ENCODE results near the gene BMP7. TPM values are rescaled to one million over a fixed set of nuclear protein-coding genes. Genes with fewer than 3 reads are reported as not detected.
"Not testable (repeated sequence)": the region's sequence is repeated elsewhere in the genome, so short reads cannot be mapped to it uniquely, and the experiment has no call there.

The BMP7 gene
- total RNA-seq, 4 donors from 2014 or later, result 34.0 to 113 (median 80.2) TPM

- TF ChIP-seq POLR2A (IDR thresholded peaks at IDR 0.05) (peak in 1 of 2 donors; percentile 40), CTCF (IDR thresholded peaks at IDR 0.05) (peak in 1 of 6 experiments; percentile 1)
- Histone ChIP-seq H3K4me1 (peaks cover 87 to 92% of the 10 kb centered on the region in 2 donors), H3K36me3 (no peaks in the 10 kb centered on the region), H3K27me3 (no peaks in the 10 kb centered on the region), H3K4me3 (replicated peaks in 1 of 3) (no peak overlapping the region), H3K9me3 (no peaks in the 10 kb centered on the region), H3K27ac (peak overlapping the region; percentile 94 to 98 (median 97))
- 27 to 38% methylated on average over 17 of the region's 17 CpGs for WGBS, 2 donors
- peak; percentile 81 to 82 for DNase-seq
- intact Hi-C loops (cut with DNase I), result no loop called here
Measured at GRCh38 chr20:57243480-57244220, 22.8 kb downstream of the BMP7 start.

- WGBS, 2 donors, result 86 to 93% methylated on average over 4 of the region's 4 CpGs
- DNase-seq, result no peak
- peaks cover 76 to 83% of the 10 kb centered on the region in 2 donors for H3K4me1 ChIP-seq
- no peaks in the 10 kb centered on the region for H3K36me3 ChIP-seq
- H3K27ac ChIP-seq, result peak overlapping the region; percentile 94 to 98 (median 97)
- intact Hi-C loops (cut with DNase I), result no loop called here
- H3K9me3 ChIP-seq, result no peaks in the 10 kb centered on the region
- no peak overlapping the region for H3K4me3 ChIP-seq (replicated peaks in 1 of 3)
- H3K27me3 ChIP-seq, result no peaks in the 10 kb centered on the region
- TF ChIP-seq CTCF (IDR thresholded peaks at IDR 0.05), result no peak
- no peak for TF ChIP-seq POLR2A (IDR thresholded peaks at IDR 0.05)
Measured at GRCh38 chr20:57242414-57242813, 24.0 kb downstream of the BMP7 start.

- no peaks in the 10 kb centered on the region for H3K36me3 ChIP-seq
- DNase-seq, result no peak
- intact Hi-C loops (cut with DNase I), result no loop called here
- TF ChIP-seq POLR2A (IDR thresholded peaks at IDR 0.05) (no peak), CTCF (IDR thresholded peaks at IDR 0.05) (no peak)
- 50 to 57% methylated on average over 6 of the region's 6 CpGs for WGBS, 2 donors
- H3K4me1 ChIP-seq, result peaks cover 78 to 83% of the 10 kb centered on the region in 2 donors
- no peaks in the 10 kb centered on the region for H3K27me3 ChIP-seq
- H3K27ac ChIP-seq, result peak overlapping the region; percentile 94 to 98 (median 97)
- H3K9me3 ChIP-seq, result no peaks in the 10 kb centered on the region
- H3K4me3 ChIP-seq (replicated peaks in 1 of 3), result no peak overlapping the region
Measured at GRCh38 chr20:57241363-57241991, 25.0 kb downstream of the BMP7 start.

- no peak overlapping the region for H3K4me3 ChIP-seq (replicated peaks in 1 of 3)
- H3K27me3 ChIP-seq, result no peaks in the 10 kb centered on the region
- no peaks in the 10 kb centered on the region for H3K9me3 ChIP-seq
- no peaks in the 10 kb centered on the region for H3K36me3 ChIP-seq
- peak overlapping the region; percentile 21 to 97 (median 94) for H3K27ac ChIP-seq
- intact Hi-C loops (cut with DNase I), result no loop called here
- peak; percentile 50 to 55 for DNase-seq
- peaks cover 79 to 81% of the 10 kb centered on the region in 2 donors for H3K4me1 ChIP-seq
- TF ChIP-seq CTCF (IDR thresholded peaks at IDR 0.05) (no peak), POLR2A (IDR thresholded peaks at IDR 0.05) (no peak)
- 47 to 58% methylated on average over 8 of the region's 8 CpGs for WGBS, 2 donors
Measured at GRCh38 chr20:57240581-57241362, 25.7 kb downstream of the BMP7 start.

GRCh38 chr20:57239725-57240124 is 26.7 kb downstream of the BMP7 start:
- intact Hi-C loops (cut with DNase I); H3K27me3 ChIP-seq; H3K36me3 ChIP-seq; H3K9me3 ChIP-seq; DNase-seq; H3K4me3 ChIP-seq (replicated peaks in 1 of 3): not testable (repeated sequence)
- WGBS, 2 donors, result 94 to 97% methylated on average over 1 of the region's 1 CpG
- Histone ChIP-seq H3K4me1 (peaks cover 79 to 80% of the 10 kb centered on the region in 2 donors), H3K27ac (peak overlapping the region in 2 of 3 donors; percentile 94 to 97)

GRCh38 chr20:57239324-57239723 is 27.1 kb downstream of the BMP7 start:
- H3K4me3 ChIP-seq (replicated peaks in 1 of 3); H3K9me3 ChIP-seq; H3K36me3 ChIP-seq; intact Hi-C loops (cut with DNase I); DNase-seq; H3K27me3 ChIP-seq: not testable (repeated sequence)
- H3K4me1 ChIP-seq, result peaks cover 77% of the 10 kb centered on the region in 2 donors
- peak overlapping the region in 2 of 3 donors; percentile 94 to 97 for H3K27ac ChIP-seq
- 72 to 76% methylated on average over 4 of the region's 4 CpGs for WGBS, 2 donors

Data from thyroid gland (tissue), 4 donors.